Endothelial cell of umbilical vein (primary cell): ENCODE data around the gene PSORS1C1. TPM values are rescaled to one million over a fixed set of nuclear protein-coding genes. Genes with fewer than 3 reads are reported as not detected.
"Not testable (repeated sequence)": the region's sequence is repeated elsewhere in the genome, so short reads cannot be mapped to it uniquely, and the experiment has no call there.

Source experiments
- BruUV-seq: library from RNA; stranded (reverse); fragments of 400-500 nt; replicated peaks from 2 replicates; lab custom pipeline; 2021; lab: Mats Ljungman, UMichigan
- CTCF ChIA-PET: fragments of 300-600, 350-600 bp; sonication (Branson Sonifier 250); formaldehyde crosslinking; loops from one replicate; lab custom pipeline; 2021; ENCODE audit warnings: antibody characterized with exemption, inconsistent platforms; lab: Charles Lee
- POLR2A ChIA-PET: fragments of 300-600, 350-600 bp; sonication (Branson Sonifier 250); formaldehyde crosslinking; loops from one replicate; lab custom pipeline; 2021; ENCODE audit warnings: antibody characterized with exemption, inconsistent platforms; lab: Charles Lee
- DNase-seq: peaks from one replicate; pipeline ENCODE4 v3.0.0-alpha.2; 2011; ENCODE audit warnings: low read depth, low spot score
- FAIRE-seq: peaks from 2 replicates; lab custom pipeline; 2011; peaks lifted over from hg19 to GRCh38; lab: Jason Lieb, UNC
- H2AFZ ChIP-seq: 2 replicates; pipeline ENCODE4 v1.6.0; 2012; ENCODE audit warnings: low read depth, low read length, control low read depth, inconsistent platforms
- H3K27ac ChIP-seq: 2 replicates; pipeline ENCODE4 v1.5.1; 2011; ENCODE audit warnings: low read depth, mild to moderate bottlenecking, control low read depth, low read length, moderate library complexity; ENCODE audit not compliant: insufficient read depth
- H3K27me3 ChIP-seq, 2 experiments: 2 replicates each; pipeline versions ENCODE4 v1.6.0 to v1.6.1; 2011; ENCODE audit warnings: low read length in 2 of 2, mixed read lengths in 1 of 2; ENCODE audit not compliant: control insufficient read depth in 2 of 2, insufficient read depth in 2 of 2
- H3K36me3 ChIP-seq, 2 experiments: 2 replicates in 1 of 2; 3 replicates in 1 of 2; pipeline ENCODE4 v1.5.1; 2011; ENCODE audit warnings: low read length in 2 of 2, mild to moderate bottlenecking in 1 of 2, moderate library complexity in 1 of 2; ENCODE audit not compliant: control insufficient read depth in 2 of 2, insufficient read depth in 2 of 2; ENCODE audit errors: extremely low read depth in 1 of 2
- H3K4me1 ChIP-seq: 3 replicates; pipeline ENCODE4 v1.5.1; 2011; ENCODE audit warnings: mild to moderate bottlenecking, low read length; ENCODE audit not compliant: control insufficient read depth, insufficient read depth; ENCODE audit errors: extremely low read depth
- H3K4me2 ChIP-seq: 2 replicates; pipeline ENCODE4 v1.6.1; 2011; ENCODE audit warnings: low read length, control low read depth, mixed read lengths; ENCODE audit not compliant: insufficient read depth
- H3K4me3 ChIP-seq, 3 experiments: fragments of 200-600 bp in 1 of 3; sonication (generic), shearing (Covaris generic) in 1 of 3; replicated peaks in 1 of 3; 2 replicates each; pipeline ENCODE4 v1.5.1; 2011 to 2016; ENCODE audit warnings: control low read depth in 3 of 3, low read length in 3 of 3, mild to moderate bottlenecking in 2 of 3, inconsistent platforms in 1 of 3, low read depth in 1 of 3, moderate library complexity in 1 of 3; ENCODE audit not compliant: insufficient read depth in 1 of 3
- H3K79me2 ChIP-seq: 2 replicates; pipeline ENCODE4 v1.6.0; 2012; ENCODE audit warnings: low read length, inconsistent platforms; ENCODE audit not compliant: control insufficient read depth, insufficient read depth
- H3K9ac ChIP-seq: replicated peaks from 2 replicates; pipeline ENCODE3; 2011; ENCODE audit warnings: low read length, control low read depth; ENCODE audit not compliant: insufficient read depth; ENCODE audit errors: extremely low read depth
- H3K9me1 ChIP-seq: replicated peaks from 3 replicates; pipeline ENCODE4 v1.6.0; 2011; ENCODE audit warnings: mild to moderate bottlenecking, low read length; ENCODE audit not compliant: control insufficient read depth, insufficient read depth; ENCODE audit errors: extremely low read depth
- H3K9me3 ChIP-seq: replicated peaks from 2 replicates; pipeline ENCODE4 v1.5.1; 2012; ENCODE audit warnings: low read length, inconsistent platforms; ENCODE audit not compliant: control insufficient read depth, insufficient read depth
- H4K20me1 ChIP-seq: replicated peaks from 2 replicates; pipeline ENCODE3; 2011; ENCODE audit warnings: mild to moderate bottlenecking, low read length; ENCODE audit not compliant: control insufficient read depth, insufficient read depth; ENCODE audit errors: extremely low read depth
- CTCF ChIP-seq, 2 donors: IDR thresholded peaks; 1 replicate in 1 of 2; 2 replicates in 1 of 2; pipeline ENCODE4 v1.5.1; 2011; ENCODE audit warnings: low read length in 2 of 2, mild to moderate bottlenecking in 2 of 2, moderate library complexity in 2 of 2, control low read depth in 1 of 2, inconsistent platforms in 1 of 2, low read depth in 1 of 2; ENCODE audit not compliant: insufficient read depth in 1 of 2; ENCODE audit errors: extremely low read depth in 1 of 2
- EZH2 ChIP-seq: IDR thresholded peaks from 2 replicates; pipeline ENCODE4 v1.6.1; 2012; ENCODE audit warnings: borderline replicate concordance, low read depth, mild to moderate bottlenecking, moderate library complexity, low read length, inconsistent platforms; ENCODE audit not compliant: severe bottlenecking
- GATA2 ChIP-seq: IDR thresholded peaks from 2 replicates; pipeline ENCODE4 v1.7.0; 2011; ENCODE audit warnings: low read depth, mild to moderate bottlenecking, moderate library complexity, mixed read lengths, low read length; ENCODE audit not compliant: insufficient read length, insufficient read depth
- JUN ChIP-seq: IDR thresholded peaks from 2 replicates; pipeline ENCODE4 v1.6.1; 2011; ENCODE audit warnings: borderline replicate concordance, low read depth; ENCODE audit not compliant: insufficient read length, insufficient read depth
- MYC ChIP-seq: IDR thresholded peaks from one replicate; pipeline ENCODE4 v1.6.1; 2011; ENCODE audit warnings: mild to moderate bottlenecking, low read depth, low read length
- POLR2A ChIP-seq: IDR thresholded peaks from 2 replicates; pipeline ENCODE4 v1.6.1; 2012; ENCODE audit warnings: low read depth, mild to moderate bottlenecking, control low read depth, low read length
- POLR2AphosphoS5 ChIP-seq: IDR thresholded peaks from 2 replicates; pipeline ENCODE4 v1.6.1; 2012; ENCODE audit warnings: low read depth, mild to moderate bottlenecking, control low read depth, low read length, moderate library complexity; ENCODE audit not compliant: insufficient read depth
- dilution Hi-C: fragments of 300-500 bp; cut with MboI; formaldehyde crosslinking; loops from one replicate; pipeline ENCODE4 v1.15.0; 2019; ENCODE audit warnings: low sequenced_read_pairs; ENCODE audit not compliant: extremely low pct_ligation_motif_present
- intact Hi-C: fragments of 100-400 bp; cut with micrococcal nuclease; formaldehyde crosslinking; loops from one replicate; pipeline ENCODE4 v1.10.0; 2022
- polyA plus RNA-seq, 4 experiments: library from polyadenylated mRNA; depleted of rRNA in 3 of 4; stranded (reverse) in 3 of 4; unstranded in 1 of 4; fragments of >200 nt; gene quantifications; 2 replicates each; pipeline versions ENCODE4 v1.2.1 to v1.2.3, GENCODE V29; 2011 to 2012; ENCODE audit warnings: missing spikeins in 1 of 4
- total RNA-seq: library from RNA; stranded (reverse); gene quantifications from 2 replicates; pipeline ENCODE4 v1.2.3, GENCODE V29; 2021
- TF ChIP-seq, protein P1 (sequence below): IDR thresholded peaks from 2 replicates; pipeline ENCODE4 v1.6.1; 2011; ENCODE audit not compliant: insufficient read depth, insufficient read length

The PSORS1C1 gene
- total and polyA plus RNA-seq, 2 donors (not counting 3 experiments of a cell fraction or from before 2014, with no cell fraction given): 1.1 to 13.2 TPM

GRCh38 chr6:31065556-31065955 is 49.0 kb upstream of the PSORS1C1 start:
- BruUV-seq: no TSS peak
- Histone ChIP-seq H3K9me3 (no peaks in the 10 kb centered on the region), H2AFZ (no peak overlapping the region), H3K4me2 (no peak overlapping the region), H3K4me3 (no peak overlapping the region), H3K79me2 (no peaks in the 10 kb centered on the region), H3K9ac (no peak overlapping the region), H3K27me3 (peaks cover 11 to 17% of the 10 kb centered on the region in 2 experiments), H3K9me1 (no peaks in the 10 kb centered on the region), H4K20me1 (no peaks in the 10 kb centered on the region), H3K36me3 (no peaks in the 10 kb centered on the region), H3K27ac (no peak overlapping the region), H3K4me1 (no peaks in the 10 kb centered on the region)
- FAIRE-seq (no peak), DNase-seq (no peak)
- dilution Hi-C loops: no loop called here
- ChIA-PET CTCF (no interaction called here), POLR2A (no interaction called here)
- TF ChIP-seq, protein P1, sequence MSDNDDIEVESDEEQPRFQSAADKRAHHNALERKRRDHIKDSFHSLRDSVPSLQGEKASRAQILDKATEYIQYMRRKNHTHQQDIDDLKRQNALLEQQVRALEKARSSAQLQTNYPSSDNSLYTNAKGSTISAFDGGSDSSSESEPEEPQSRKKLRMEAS: no peak
- no peak for TF ChIP-seq MYC
- TF ChIP-seq CTCF (IDR thresholded peaks at IDR 0.05; ENCODE audit: extremely low read depth in 1 of 2, insufficient read depth in 1 of 2, low read depth in 1 of 2, low read length in 2 of 2): no peak
- TF ChIP-seq GATA2: no peak
- TF ChIP-seq JUN: no peak
- no peak for TF ChIP-seq POLR2A
- TF ChIP-seq POLR2AphosphoS5: no peak
- TF ChIP-seq EZH2: no peak
- intact Hi-C loops: no loop called here

DNA sequence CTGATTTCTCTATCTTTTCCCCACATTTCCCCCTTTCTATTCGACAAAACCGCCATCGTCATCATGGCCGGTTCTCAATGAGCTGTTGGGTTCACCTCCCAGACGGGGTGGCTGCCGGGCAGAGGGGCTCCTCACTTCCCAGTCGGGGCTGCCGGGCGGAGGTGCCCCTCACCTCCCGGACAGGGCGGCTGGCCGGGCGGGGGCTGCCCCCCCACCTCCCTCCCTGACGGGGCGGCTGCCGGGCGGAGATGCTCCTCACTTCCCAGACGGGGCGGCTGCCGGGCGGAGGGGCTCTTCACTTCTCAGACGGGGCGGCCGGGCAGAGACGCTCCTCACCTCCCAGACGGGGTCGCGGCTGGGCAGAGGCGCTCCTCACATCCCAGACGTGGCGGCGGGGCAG is 47.6 kb upstream of the PSORS1C1 start:
- CTCF ChIA-PET: interaction anchor here (4.4 kb wide), 1 partner anchor 151 kb away, joined by 87 read pairs; the partner anchor contains the start of gene VARS2
- dilution Hi-C loops, POLR2A ChIA-PET: not testable (repeated sequence)

GRCh38 chr6:31067891-31068668 is 46.5 kb upstream of the PSORS1C1 start:
- BruUV-seq, H3K4me1 ChIP-seq, H3K79me2 ChIP-seq, H2AFZ ChIP-seq, H3K4me3 ChIP-seq, H4K20me1 ChIP-seq, H3K27ac ChIP-seq, DNase-seq, H3K9ac ChIP-seq, POLR2A ChIA-PET, H3K4me2 ChIP-seq, H3K36me3 ChIP-seq, H3K9me3 ChIP-seq, H3K9me1 ChIP-seq, dilution Hi-C loops, intact Hi-C loops, FAIRE-seq: not testable (repeated sequence)
- CTCF ChIA-PET: interaction anchor here (0.8 to 4.4 kb wide), 7 partner anchors 11 to 240 kb away, joined by 3 to 87 read pairs (median 35); partner anchors contain the start of genes MUCL3 and VARS2
- H3K27me3 ChIP-seq: peaks cover 8 to 12% of the 10 kb centered on the region in 2 experiments

More for the DNA sequence above, 47.6 kb upstream of the PSORS1C1 start:
- H3K79me2 ChIP-seq, FAIRE-seq, BruUV-seq, H4K20me1 ChIP-seq, DNase-seq, H3K9ac ChIP-seq, intact Hi-C loops, H3K9me3 ChIP-seq, H3K4me2 ChIP-seq, H3K9me1 ChIP-seq, H2AFZ ChIP-seq, H3K4me3 ChIP-seq, H3K4me1 ChIP-seq, H3K27ac ChIP-seq, H3K36me3 ChIP-seq: not testable (repeated sequence)
- H3K27me3 ChIP-seq: peaks cover 9 to 13% of the 10 kb centered on the region in 2 experiments
